ENCODE results near the gene ANTXR1. TPM values are rescaled to one million over a fixed set of nuclear protein-coding genes. Genes with fewer than 3 reads are reported as not detected.

Gene ANTXR1
- total and polyA plus RNA-seq, 2 donors (not counting 3 experiments of a cell fraction or from before 2014, with no cell fraction given) = 4.2 to 17.3 TPM

DNA sequence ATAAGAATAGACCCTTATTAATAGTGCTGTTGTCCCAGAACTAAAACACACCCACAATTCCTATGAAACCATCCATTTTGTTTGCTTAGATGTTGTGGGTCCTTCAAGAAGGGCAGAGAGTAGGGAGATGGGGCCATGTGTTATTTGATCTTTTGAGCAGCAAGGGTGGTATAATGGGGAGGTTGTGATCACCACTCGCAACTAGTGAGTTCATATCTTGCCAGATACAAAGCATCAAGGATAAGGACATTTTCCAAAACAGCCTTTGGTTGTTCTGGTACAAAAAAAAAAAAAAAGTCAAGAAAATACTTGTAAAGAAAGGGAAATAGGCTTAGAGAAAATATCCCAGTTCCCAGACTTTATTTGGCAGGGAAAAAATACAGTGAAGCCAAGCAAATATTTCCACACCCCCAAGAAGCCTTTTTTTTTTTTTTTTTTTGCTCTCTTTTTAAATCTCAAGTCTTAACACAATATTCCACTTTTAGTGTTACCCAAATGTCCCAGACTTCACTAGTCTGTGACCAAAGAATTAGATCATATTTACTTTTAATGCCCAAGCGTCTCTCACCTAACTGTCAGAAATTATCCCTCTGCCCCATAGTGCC is 54.1 kb downstream of the ANTXR1 start:
- Histone ChIP-seq H3K4me2 (ENCODE audit: insufficient read depth, low read length) (no peak overlapping the region), H4K20me1 (replicated peaks; ENCODE audit: control insufficient read depth, extremely low read depth, insufficient read depth, low read length) (no peaks in the 10 kb centered on the region), H3K4me1 (ENCODE audit: control insufficient read depth, extremely low read depth, insufficient read depth, low read length) (peaks cover 10% of the 10 kb centered on the region), H3K4me3 (replicated peaks in 1 of 3; ENCODE audit: insufficient read depth in 1 of 3, low read depth in 1 of 3, low read length in 3 of 3) (no peak overlapping the region), H3K9ac (replicated peaks; ENCODE audit: extremely low read depth, insufficient read depth, low read length) (no peak overlapping the region), H3K9me1 (replicated peaks; ENCODE audit: control insufficient read depth, extremely low read depth, insufficient read depth, low read length) (no peaks in the 10 kb centered on the region), H3K9me3 (replicated peaks; ENCODE audit: control insufficient read depth, insufficient read depth, low read length) (no peaks in the 10 kb centered on the region), H3K27me3 (ENCODE audit: control insufficient read depth in 2 of 2, insufficient read depth in 2 of 2, low read length in 2 of 2) (no peaks in the 10 kb centered on the region), H3K79me2 (ENCODE audit: control insufficient read depth, insufficient read depth, low read length) (no peaks in the 10 kb centered on the region), H3K27ac (ENCODE audit: insufficient read depth, low read depth, low read length) (no peak overlapping the region), H2AFZ (ENCODE audit: low read depth, low read length) (no peak overlapping the region), H3K36me3 (ENCODE audit: control insufficient read depth in 2 of 2, extremely low read depth in 1 of 2, insufficient read depth in 2 of 2, low read length in 2 of 2) (no peaks in the 10 kb centered on the region)
- FAIRE-seq = no peak
- ChIA-PET POLR2A (no interaction called here), CTCF (no interaction called here)
- TF ChIP-seq POLR2A (IDR thresholded peaks at IDR 0.05; ENCODE audit: low read depth, low read length) (no peak), MAX (IDR thresholded peaks at IDR 0.05; ENCODE audit: insufficient read depth, insufficient read length) (no peak), EZH2 (IDR thresholded peaks at IDR 0.05; ENCODE audit: borderline replicate concordance, low read depth, low read length, severe bottlenecking) (no peak), POLR2AphosphoS5 (IDR thresholded peaks at IDR 0.05; ENCODE audit: insufficient read depth, low read depth, low read length) (no peak), GATA2 (IDR thresholded peaks at IDR 0.05; ENCODE audit: insufficient read depth, insufficient read length, low read depth, low read length) (no peak), FOS (IDR thresholded peaks at IDR 0.05; ENCODE audit: borderline replicate concordance, insufficient read depth, low read length) (no peak), JUN (IDR thresholded peaks at IDR 0.05; ENCODE audit: borderline replicate concordance, insufficient read depth, insufficient read length, low read depth) (no peak), MYC (IDR thresholded peaks at IDR 0.05; ENCODE audit: low read depth, low read length) (no peak)
- TF ChIP-seq, protein P1, sequence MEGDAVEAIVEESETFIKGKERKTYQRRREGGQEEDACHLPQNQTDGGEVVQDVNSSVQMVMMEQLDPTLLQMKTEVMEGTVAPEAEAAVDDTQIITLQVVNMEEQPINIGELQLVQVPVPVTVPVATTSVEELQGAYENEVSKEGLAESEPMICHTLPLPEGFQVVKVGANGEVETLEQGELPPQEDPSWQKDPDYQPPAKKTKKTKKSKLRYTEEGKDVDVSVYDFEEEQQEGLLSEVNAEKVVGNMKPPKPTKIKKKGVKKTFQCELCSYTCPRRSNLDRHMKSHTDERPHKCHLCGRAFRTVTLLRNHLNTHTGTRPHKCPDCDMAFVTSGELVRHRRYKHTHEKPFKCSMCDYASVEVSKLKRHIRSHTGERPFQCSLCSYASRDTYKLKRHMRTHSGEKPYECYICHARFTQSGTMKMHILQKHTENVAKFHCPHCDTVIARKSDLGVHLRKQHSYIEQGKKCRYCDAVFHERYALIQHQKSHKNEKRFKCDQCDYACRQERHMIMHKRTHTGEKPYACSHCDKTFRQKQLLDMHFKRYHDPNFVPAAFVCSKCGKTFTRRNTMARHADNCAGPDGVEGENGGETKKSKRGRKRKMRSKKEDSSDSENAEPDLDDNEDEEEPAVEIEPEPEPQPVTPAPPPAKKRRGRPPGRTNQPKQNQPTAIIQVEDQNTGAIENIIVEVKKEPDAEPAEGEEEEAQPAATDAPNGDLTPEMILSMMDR (IDR thresholded peaks at IDR 0.05; ENCODE audit: extremely low read depth in 1 of 2, insufficient read depth in 1 of 2, low read depth in 1 of 2, low read length in 2 of 2) = no peak
- dilution Hi-C loops (cut with MboI; ENCODE audit: extremely low pct_ligation_motif_present, low sequenced_read_pairs) = no loop called here
- no peak for DNase-seq (ENCODE audit: low read depth, low spot score)
- intact Hi-C loops (cut with micrococcal nuclease) = no loop called here
- no TSS peak for BruUV-seq (replicated peaks)
